Stimulated activated CD4-positive, alpha-beta T cell treated with anti-CD3 and anti-CD28 coated beads, Interleukin-1b, Interleukin-23, amount 100 ng/mL, for 48 hours (primary cell): Measurements from ENCODE around the gene RDH16.
"Not testable (repeated sequence)": the region's sequence is repeated elsewhere in the genome, so short reads cannot be mapped to it uniquely, and the experiment has no call there.

Experiments
- DNase-seq: peaks from one replicate; pipeline ENCODE4 v3.0.0-alpha.2; 2020

Gene RDH16

DNA sequence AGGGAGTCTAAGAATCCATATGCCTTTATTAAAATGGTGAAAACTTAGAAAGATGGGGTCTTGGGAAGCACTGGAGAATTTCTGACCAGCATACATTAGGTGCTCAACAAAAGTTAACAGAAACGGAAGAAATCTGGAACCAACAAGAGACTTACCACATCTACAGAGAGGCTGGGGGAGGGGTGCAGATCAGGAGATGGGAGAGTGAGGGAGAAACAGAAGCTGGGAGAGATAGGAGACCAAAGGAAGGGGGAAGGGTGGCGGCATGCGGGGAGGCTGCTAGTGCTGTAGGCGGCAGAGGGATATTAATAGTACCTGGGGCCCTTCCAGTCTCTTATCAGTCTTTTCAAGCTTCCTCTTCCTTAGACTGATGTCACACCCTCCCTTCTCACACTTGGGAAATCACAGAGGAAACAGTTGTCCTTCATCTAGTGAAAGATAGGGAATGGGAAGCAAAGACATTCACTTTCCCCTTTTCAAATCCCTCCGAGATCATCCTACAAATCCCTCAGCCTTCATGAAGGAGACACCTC is 30.9 kb upstream of the RDH16 start:
- no peak for DNase-seq

DNA sequence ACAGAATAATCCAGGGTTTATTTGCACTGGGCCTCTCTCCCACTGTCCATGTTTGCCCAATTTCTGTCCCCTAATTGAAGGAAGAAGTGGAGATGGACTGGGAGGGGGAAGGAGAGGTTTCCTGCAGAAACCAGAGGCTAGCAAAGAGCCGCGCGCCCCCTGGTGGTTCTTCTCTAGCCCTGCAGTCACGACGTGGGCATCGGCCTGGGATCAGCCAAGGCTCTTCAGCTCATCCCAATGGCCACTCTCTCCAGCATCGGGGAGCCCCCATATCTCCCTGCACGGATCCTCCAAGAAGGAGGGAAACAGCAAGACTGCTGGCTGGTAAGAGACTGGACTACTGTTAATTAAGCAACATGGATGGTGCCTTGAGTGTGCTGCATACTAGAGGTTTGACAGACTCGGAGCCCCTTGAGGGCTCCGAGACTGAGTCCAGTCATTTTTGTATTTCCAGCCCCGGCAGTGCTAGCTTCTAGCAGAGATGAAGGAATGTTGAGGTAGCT is 30.2 kb upstream of the RDH16 start:
- DNase-seq = peak; percentile 70

DNA sequence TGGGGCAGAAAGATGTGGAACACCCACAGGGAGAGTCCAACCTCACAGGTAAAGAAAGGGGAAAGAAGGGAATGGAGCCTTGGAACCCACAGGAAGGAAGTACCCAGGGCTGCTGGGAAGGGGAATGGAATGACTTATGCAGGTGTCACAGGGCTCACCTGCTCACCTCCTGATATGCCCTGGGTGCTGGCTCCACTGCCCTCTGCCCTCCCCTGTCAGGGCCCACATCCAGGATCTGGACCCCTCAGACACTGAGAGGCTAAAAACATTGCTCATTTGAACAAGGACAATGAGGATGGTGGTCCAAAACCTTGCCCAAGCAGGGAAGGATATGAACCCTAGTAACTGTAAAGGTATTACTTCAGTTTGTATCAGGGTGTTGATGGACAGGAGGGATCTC is 29.6 kb upstream of the RDH16 start:
- DNase-seq = no peak

DNA sequence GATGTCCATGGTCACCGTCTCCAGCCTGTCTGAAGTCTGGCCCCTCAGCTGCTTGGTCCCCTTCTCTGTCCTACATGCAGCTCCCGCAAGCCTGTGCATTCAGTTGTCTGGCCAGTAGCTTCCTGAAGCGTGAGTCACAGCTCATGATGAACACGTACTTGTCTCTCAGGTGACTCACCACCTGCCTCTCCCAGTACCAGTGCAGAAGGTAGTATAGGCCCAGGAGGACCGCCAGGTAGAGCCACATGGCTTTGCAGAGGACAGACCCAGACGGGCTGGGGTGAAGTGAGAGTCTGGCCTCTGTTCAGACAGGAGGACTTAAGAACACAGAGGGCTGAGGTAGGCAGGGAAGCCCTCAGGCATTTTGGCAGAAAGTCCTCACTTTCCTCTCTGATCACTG is 28.3 kb upstream of the RDH16 start:
- peak; percentile 38 for DNase-seq

DNA sequence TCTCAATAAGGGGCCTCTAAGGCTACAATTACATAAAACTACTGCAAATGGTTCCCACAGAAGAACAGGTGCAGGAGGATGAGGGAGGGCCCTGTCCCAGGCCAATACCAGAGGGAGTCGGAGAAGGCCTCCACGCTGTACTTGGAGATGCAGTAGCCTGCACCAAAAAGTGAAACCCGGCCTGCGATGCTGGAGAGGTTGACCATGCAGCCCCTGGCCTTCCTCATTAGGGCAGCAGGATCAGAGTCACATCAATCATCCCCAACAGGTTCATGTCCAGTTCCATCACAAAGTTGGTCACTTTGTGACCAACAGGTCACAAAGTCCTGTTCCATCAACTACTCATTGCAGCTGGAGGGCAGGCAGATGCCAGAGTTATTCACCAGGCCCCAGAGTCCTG is 26.0 kb upstream of the RDH16 start:
- DNase-seq = no peak

DNA sequence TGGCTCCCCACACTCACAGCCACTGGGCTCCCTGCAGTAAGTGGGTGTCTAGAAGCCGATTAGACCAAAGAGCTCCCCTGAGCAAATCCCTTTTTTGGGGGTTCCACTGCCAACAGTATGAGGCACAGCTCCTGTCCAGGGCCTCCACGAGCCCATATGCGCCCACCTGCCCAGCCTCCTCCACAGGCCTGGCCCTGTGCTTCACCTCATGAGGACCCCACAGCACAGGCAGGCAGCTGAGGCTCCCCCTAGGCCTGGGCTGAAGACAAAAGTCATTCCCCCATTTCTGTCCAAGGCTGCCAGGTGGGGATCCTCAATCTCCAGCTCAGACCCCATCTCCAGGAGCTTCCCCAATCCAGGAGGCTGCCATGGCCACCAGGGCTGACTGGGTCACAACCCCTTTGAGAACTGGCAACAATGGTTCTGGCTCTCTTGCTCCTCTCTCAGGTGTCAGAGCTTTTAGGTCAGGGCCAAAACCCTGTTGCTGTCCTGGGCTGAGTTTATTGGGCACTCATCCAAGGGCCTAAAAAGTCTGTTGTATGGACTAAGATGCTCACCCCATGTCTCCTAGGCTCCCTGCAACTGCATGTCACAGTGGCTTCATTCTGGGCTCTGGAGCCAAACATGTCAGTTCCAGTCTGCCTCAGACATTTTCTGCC is 25.3 kb upstream of the RDH16 start:
- DNase-seq = not testable (repeated sequence)

DNA sequence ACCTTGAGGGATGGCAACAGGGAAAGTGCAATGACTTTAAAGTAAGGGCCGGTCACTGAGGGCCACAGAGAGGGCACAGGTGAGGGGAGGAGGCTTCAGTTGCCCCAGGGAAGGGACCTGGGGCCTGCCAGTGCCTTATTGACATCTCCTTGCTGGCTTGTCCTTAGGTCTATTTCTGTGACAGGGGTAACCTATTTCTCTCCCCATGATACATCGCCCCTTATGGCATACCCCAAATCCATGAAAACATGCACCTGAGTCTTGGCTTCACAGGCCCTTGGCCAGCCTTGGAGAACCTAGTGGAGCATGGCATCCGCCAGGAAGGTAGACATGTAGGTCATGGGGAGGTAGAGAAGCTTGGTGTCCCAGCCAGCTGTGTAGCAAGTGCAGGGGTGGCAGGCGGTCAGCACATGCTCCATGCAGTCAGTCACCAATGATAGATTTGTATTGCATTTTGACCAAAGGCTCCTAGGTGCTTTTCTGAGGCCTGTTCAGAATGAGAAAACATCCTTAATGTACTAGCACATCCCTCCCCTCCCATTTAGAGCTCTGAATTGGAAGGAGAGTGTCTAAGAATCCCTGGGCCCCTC is 23.6 kb upstream of the RDH16 start:
- no peak for DNase-seq

DNA sequence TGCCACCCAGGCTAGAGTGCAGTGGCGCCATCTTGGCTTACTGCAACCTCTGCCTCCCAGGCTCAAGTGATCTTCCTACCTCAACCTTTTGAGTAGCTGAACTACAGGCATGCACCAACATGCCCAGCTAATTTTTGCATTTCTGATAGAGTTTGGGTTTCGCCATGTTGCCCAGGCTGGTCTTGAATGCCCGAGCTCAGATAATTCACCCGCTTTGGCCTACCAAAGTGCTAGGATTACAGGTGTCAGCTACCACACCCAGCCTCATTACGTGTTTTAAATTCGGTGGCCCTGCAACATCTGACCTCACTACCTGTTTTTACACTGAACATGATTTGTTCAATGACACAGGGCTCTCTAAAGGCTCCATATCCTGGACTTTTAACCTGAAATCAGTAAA is 22.9 kb upstream of the RDH16 start:
- DNase-seq = no peak

DNA sequence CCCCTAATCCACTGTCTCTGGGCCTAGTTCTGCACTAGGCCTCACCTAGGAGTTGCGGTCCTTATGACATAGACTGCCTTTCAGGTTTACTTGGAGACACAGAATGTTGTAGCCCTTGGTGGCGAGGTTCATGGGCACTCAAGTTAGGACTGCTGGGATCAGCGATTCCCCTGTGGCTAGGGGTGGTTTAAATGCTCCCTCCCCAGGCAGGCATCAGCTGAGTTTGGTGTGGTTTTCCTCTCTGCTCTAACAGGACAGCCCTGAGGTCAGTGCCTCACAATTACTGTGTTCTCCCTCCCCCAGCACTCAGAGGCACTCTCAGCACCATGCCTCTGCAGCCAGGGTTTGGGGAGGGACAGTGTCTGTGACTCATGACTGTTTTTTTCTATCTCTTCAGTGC is 22.2 kb upstream of the RDH16 start:
- DNase-seq = no peak

DNA sequence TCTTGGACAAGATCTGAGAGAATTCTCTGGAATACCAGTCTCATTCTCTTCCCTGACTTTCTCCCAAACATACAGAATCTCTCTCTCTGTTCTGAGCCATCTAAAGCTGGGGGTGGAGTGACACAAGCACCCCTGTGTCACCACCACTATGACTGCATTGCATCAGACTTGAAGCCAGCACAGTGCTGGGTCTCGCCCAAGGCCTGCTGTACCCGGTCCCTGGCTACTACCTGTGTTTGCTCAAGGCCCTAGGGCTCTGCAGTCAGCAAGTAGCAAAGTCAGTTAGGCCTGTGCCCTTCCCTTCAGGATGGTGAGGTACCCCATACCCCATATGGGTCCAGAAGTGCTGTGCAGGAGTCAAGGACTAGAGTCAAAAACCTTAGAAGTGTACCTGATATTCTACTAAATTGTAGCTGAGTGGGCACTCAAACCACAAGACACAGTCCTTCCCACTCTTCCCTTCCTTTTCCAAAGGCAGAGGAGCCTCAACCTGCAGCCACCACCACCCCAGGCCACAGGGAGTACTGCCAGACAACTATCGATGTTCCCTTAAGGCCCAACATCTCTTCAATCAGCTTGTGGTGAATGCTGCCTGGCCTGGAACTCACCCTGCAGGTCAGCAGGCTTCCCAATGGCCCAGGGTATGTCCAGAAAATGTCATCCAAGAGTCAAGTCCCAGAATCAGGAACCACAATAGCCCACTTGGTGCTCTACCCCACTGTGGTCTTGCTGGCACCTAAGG is 21.2 kb upstream of the RDH16 start:
- no peak for DNase-seq

DNA sequence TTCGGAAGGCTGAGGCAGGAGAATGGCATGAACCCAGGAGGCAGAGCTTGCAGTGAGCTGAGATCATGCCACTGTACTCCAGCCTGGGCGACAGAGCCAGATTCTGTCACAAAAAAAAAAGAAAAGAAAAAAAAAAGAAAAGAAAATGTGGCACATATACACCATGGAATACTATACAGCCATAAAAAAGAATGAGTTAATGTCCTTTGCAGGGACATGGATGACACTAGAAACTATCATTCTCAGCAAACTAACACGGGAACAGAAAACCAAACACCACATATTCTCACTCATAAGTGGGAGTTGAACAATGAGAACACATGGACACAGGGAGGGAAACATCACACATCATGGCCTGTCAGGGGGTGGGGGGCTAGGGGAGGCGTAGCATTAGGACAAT is 20.0 kb upstream of the RDH16 start:
- not testable (repeated sequence) for DNase-seq

DNA sequence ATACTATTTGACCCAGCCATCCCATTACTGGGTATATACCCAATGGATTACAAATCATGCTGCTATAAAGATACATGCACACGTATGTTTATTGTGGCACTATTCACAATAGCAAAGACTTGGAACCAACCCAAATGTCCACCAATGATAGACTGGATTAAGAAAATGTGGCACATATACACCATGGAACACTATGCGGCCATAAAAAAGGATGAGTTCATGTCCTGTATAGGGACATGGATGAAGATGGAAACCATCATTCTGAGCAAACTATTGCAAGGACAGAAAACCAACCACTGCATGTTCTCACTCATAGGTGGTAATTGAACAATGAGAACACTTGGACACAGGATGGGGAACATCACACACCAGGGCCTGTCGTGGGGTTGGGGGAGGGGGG is 16.8 kb upstream of the RDH16 start:
- DNase-seq = not testable (repeated sequence)

DNA sequence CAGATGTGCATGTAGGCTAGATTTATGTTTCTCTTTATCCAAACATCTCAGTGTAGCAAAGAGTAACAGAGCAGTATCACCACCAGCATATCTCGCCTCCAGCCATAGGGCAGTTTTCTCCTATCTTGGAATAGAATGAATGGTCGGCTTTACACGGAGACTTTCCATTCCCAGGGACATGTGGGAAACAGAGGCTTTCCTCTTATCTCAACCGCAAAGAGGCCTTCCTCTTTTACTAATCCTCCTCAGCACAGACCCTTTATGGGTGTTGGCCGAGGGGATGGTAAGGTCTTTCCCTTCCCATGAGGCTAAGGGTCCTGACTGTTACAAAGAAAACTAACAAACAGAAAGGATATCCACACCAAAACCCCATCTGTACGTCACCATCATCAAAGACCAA is 11.5 kb upstream of the RDH16 start:
- DNase-seq = not testable (repeated sequence)

DNA sequence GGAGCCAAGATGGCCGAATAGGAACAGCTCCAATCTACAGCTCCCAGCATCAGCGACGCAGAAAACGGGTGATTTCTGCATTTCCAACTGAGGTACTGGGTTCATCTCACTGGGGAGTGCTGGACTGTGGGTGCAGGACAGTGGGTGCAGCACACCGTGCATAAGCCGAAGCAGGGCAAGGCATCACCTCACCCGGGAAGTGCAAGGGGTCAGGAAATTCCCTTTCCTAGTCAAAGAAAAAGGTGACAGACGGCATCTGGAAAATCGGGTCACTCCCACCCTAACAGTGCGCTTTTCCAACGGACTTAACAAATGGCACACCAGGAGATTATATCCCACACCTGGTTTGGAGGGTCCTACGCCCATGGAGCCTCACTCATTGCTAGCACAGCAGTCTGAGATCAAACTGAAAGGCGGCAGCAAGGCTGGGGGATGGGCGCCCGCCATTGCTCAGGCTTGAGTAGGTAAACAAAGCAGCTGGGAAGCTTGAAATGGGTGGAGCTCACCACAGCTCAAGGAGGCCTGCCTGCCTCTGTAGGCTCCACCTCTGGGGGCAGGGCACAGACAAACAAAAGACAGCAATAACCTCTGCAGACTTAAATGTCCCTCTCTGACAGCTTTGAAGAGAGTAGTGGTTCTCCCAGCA is 8.7 kb upstream of the RDH16 start:
- DNase-seq = not testable (repeated sequence)

DNA sequence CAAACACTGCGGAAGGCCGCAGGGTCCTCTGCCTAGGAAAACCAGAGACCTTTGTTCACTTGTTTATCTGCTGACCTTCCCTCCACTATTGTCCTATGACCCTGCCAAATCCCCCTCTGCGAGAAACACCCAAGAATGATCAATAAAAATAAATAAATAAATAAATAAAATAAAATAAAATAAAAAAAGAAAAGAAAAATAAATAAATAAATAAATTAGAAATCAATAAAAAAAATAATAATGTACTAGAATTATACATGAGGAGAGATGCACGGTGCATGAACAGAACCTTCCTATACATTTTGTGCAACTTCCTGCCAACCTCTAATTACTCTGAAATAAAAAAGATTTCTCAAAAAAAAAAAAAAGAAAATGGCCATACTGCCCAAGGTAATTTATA is 7.7 kb upstream of the RDH16 start:
- not testable (repeated sequence) for DNase-seq

DNA sequence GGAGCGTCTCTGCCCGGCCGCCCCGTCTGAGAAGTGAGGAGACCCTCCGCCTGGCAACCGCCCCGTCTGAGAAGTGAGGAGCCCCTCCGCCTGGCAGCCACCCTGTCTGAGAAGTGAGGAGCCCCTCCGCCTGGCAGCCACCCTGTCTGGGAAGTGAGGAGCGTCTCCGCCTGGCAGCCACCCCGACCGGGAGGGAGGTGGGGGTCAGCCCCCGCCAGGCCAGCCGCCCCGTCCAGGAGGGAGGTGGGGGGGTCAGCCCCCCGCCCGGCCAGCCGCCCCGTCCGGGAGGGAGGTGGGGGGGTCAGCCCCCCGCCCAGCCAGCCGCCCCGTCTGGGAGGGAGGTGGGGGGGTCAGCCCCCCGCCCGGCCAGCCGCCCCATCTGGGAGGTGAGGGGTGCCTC is 6.1 kb upstream of the RDH16 start:
- DNase-seq = not testable (repeated sequence)

DNA sequence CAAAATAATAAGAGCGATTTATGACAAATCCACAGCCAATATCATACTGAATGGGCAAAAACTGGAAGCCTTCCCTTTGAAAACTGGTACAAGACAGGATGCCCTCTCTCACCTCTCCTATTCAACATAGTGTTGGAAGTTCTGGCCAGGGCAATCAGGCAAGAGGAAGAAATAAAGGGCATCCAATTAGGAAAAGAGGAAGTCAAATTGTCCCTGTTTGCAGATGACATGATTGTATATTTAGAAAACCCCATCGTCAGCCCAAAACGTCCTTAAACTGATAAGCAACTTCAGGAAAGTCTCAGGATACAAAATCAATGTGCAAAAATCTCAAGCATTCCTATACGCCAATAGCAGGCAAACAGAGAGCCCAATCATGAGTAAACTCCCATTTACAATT is 4.8 kb upstream of the RDH16 start:
- DNase-seq = not testable (repeated sequence)

DNA sequence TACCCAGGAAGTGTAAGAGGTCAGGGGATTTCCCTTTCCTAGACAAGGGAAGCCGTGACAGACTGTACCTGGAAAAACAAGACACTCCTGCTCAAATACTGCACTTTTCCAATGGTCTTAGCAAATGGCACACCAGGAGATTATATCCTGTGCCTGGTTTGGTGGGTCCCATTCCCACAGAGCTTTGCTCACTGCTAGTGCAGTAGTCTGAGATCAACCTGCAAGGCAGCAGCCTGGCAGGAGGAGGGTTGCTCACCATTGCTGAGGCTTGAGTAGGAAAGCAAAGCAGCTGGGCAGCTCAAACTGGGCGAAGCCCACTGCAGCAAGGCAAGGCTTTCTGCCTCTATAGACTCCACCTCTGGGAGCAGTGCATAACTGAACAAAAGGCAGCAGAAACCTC is 1.0 kb upstream of the RDH16 start:
- no peak for DNase-seq

DNA sequence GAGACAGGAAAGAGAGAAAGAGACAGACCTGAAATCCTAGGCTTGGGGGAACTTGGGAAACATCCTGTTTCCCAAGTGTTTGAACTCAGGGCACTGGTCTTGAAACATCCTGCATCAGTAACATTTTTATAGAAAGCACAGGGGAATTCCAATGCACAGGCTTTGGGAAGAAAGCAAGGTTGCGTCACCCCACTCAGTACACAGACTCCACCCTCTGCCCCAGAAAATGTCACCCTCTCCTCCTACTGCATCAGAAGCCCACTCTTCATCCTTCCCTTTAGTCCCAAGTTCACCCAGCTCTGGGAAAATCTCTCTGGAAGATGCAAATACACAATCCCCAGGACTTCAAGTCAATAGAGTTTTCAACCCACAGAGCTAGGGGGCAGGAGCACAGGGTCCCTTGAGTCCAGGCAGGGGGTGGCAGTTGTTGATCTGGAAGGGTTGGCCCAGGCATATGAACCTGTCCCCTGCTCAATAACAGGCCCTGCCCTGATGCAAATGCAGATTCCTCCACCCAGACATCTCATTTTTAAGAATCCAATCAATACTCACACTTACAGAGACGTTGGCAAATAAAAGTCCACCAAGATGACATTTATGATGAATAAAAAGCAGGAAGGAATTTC is 1.7 kb downstream of the RDH16 start:
- no peak for DNase-seq

DNA sequence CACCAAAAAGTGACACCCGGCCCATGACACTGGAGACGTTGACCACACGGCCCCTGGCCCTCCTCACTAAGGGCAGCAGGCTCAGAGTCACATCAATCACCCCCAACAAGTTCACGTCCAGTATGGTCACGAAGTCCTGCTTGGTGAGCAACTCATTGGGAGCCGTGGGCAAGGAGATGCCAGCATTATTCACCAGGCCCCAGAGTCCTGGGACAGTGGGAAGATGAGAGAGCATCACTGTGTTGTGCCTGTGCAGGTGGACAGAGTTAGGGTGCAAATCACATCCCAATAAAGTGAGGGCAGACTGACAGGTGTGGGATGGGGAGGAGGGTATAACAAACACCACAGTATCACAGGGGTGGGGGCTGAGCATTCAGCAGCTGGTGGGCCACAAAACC is 2.5 kb downstream of the RDH16 start:
- no peak for DNase-seq

DNA sequence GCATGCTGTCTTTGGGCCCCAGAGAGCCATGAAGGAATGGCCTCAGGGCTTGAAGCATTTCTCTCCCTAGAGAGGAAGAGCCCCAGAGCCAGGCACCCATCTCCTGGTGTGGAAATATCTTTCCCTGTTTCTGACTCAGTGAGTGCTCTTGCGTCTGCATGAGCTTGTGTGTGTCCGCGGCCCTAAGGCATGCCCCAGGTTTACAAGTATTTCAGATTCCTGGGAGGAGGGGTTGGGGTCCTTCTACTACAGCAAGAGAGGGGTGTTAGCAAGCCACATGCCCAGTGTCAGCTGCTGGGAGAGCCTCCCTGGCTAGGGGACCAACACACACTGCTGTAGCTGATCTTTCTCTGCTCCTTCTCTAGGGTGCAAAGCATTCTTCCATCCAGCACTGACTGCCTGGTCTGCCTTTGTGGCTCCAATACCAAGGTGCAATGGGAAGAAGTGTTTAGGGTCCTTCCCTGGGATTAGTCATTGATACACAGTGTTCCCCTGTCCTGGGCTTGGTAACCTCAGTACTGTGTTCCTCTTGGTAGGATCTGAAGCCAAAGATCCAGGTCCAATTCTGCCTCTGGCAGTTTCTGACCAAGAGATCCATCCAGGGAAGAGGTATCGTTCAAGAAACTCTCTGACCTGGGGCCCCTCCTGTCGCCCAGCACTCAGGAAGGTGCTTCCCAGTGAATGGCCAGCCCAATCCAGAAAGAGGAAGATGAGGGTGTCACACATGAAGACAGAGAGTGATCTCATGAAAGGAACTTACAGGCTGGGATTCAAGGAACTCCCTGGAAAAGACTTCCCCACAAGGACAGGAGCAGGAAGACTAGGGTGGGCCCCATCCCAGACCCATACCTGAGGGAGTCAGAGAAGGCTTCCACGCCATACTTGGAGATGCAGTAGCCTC is 3.1 kb downstream of the RDH16 start:
- no peak for DNase-seq

DNA sequence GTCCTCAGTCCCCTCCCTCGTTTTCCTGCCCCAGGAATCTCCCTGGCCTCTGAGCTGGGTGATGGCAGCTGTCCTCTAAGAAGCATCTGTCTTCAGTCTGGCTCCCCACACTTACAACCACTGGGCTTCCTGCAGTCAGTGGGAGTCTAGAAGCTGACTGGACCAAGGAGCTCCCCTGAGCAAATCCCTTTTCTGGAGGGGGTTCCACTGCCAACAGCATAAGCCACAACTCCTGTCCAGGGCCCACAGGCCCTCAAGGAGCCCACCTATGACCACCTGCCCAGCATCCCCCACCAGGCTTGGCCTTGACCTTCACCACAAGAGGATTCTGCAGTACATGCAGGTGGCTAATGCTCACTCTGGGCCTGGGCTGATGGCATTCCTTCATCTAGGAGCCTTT is 4.1 kb downstream of the RDH16 start:
- DNase-seq = no peak
